Adipocyte (in vitro differentiated cells): ENCODE results near the gene BTBD6.
"Not testable (repeated sequence)": the region's sequence is repeated elsewhere in the genome, so short reads cannot be mapped to it uniquely, and the experiment has no call there.

Experiments
- DNase-seq: peaks from one replicate; pipeline ENCODE4 v3.0.0-alpha.2; 2015; ENCODE audit warnings: low read depth
- H3K27me3 ChIP-seq: replicated peaks from 2 replicates; pipeline ENCODE4 v1.7.0; 2013; ENCODE audit warnings: mild to moderate bottlenecking, low read length, moderate library complexity; ENCODE audit not compliant: control insufficient read depth, insufficient read depth
- H3K36me3 ChIP-seq: 2 replicates; pipeline ENCODE4 v1.7.0; 2013; ENCODE audit warnings: low read length, mild to moderate bottlenecking, moderate library complexity; ENCODE audit not compliant: control insufficient read depth, insufficient read depth, severe bottlenecking
- H3K4me1 ChIP-seq: 2 replicates; pipeline ENCODE4 v1.7.0; 2013; ENCODE audit warnings: mild to moderate bottlenecking, low read length, moderate library complexity; ENCODE audit not compliant: control insufficient read depth, insufficient read depth
- H3K4me3 ChIP-seq: 2 replicates; pipeline ENCODE4 v1.7.0; 2013; ENCODE audit warnings: mild to moderate bottlenecking, low read length, moderate library complexity
- H3K9ac ChIP-seq: 2 replicates; pipeline ENCODE4 v1.7.0; 2013; ENCODE audit warnings: mild to moderate bottlenecking, low read length, moderate library complexity
- H3K9me3 ChIP-seq: 2 replicates; pipeline ENCODE4 v1.7.0; 2013; ENCODE audit warnings: mild to moderate bottlenecking, low read length, moderate library complexity; ENCODE audit not compliant: control insufficient read depth

Gene BTBD6

GRCh38 chr14:105274637-105275036 is 26.3 kb downstream of the BTBD6 start:
- DNase-seq = no peak
- Histone ChIP-seq H3K27me3 (no peaks in the 10 kb centered on the region), H3K9ac (peak overlapping the region; percentile 79)

GRCh38 chr14:105275267-105275946 is 27.1 kb downstream of the BTBD6 start:
- peaks cover 25% of the 10 kb centered on the region for H3K4me1 ChIP-seq
- peak overlapping the region; percentile 79 for H3K9ac ChIP-seq
- H3K9me3 ChIP-seq = no peaks in the 10 kb centered on the region
- peak overlapping the region; percentile 33 for H3K4me3 ChIP-seq
- peak; percentile 86 for DNase-seq
- H3K27me3 ChIP-seq = no peaks in the 10 kb centered on the region
- H3K36me3 ChIP-seq = no peaks in the 10 kb centered on the region

More at GRCh38 chr14:105274637-105275036, 26.3 kb downstream of the BTBD6 start:
- H3K4me1 ChIP-seq = peaks cover 25% of the 10 kb centered on the region
- H3K9me3 ChIP-seq = no peaks in the 10 kb centered on the region
- peak overlapping the region; percentile 33 for H3K4me3 ChIP-seq
- H3K36me3 ChIP-seq = no peaks in the 10 kb centered on the region

- H3K36me3 ChIP-seq, H3K9me3 ChIP-seq, H3K4me3 ChIP-seq, H3K27me3 ChIP-seq: not testable (repeated sequence)
- DNase-seq = peak; percentile 22
- Histone ChIP-seq H3K4me1 (peaks cover 31% of the 10 kb centered on the region), H3K9ac (peak overlapping the region; percentile 75)
Measured at GRCh38 chr14:105277448-105277847, 29.1 kb downstream of the BTBD6 start.

GRCh38 chr14:105279642-105280361 is 31.5 kb downstream of the BTBD6 start:
- no peak overlapping the region for H3K9ac ChIP-seq
- DNase-seq = no peak
- H3K4me3 ChIP-seq = no peak overlapping the region
- H3K36me3 ChIP-seq = no peaks in the 10 kb centered on the region
- H3K9me3 ChIP-seq = no peaks in the 10 kb centered on the region
- no peaks in the 10 kb centered on the region for H3K27me3 ChIP-seq
- peaks cover 25% of the 10 kb centered on the region for H3K4me1 ChIP-seq

GRCh38 chr14:105280525-105280924 is 32.2 kb downstream of the BTBD6 start:
- Histone ChIP-seq H3K9ac (no peak overlapping the region), H3K27me3 (no peaks in the 10 kb centered on the region), H3K36me3 (no peaks in the 10 kb centered on the region), H3K4me1 (peaks cover 23% of the 10 kb centered on the region), H3K4me3 (no peak overlapping the region), H3K9me3 (no peaks in the 10 kb centered on the region)
- no peak for DNase-seq

- H3K9ac ChIP-seq = no peak overlapping the region
- no peaks in the 10 kb centered on the region for H3K27me3 ChIP-seq
- no peaks in the 10 kb centered on the region for H3K9me3 ChIP-seq
- H3K36me3 ChIP-seq = no peaks in the 10 kb centered on the region
- no peak overlapping the region for H3K4me3 ChIP-seq
- H3K4me1 ChIP-seq = peaks cover 22% of the 10 kb centered on the region
- peak; percentile 73 for DNase-seq
Measured at GRCh38 chr14:105281371-105282097, 33.2 kb downstream of the BTBD6 start.

- no peaks in the 10 kb centered on the region for H3K27me3 ChIP-seq
- no peaks in the 10 kb centered on the region for H3K9me3 ChIP-seq
- no peak for DNase-seq
- no peak overlapping the region for H3K9ac ChIP-seq
- peaks cover 22% of the 10 kb centered on the region for H3K4me1 ChIP-seq
- H3K36me3 ChIP-seq = no peaks in the 10 kb centered on the region
- no peak overlapping the region for H3K4me3 ChIP-seq
Measured at GRCh38 chr14:105282098-105282725, 33.9 kb downstream of the BTBD6 start.

GRCh38 chr14:105283028-105283427 is 34.7 kb downstream of the BTBD6 start:
- H3K4me3 ChIP-seq = no peak overlapping the region
- no peaks in the 10 kb centered on the region for H3K36me3 ChIP-seq
- H3K9me3 ChIP-seq = no peaks in the 10 kb centered on the region
- peaks cover 16% of the 10 kb centered on the region for H3K4me1 ChIP-seq
- no peaks in the 10 kb centered on the region for H3K27me3 ChIP-seq
- no peak overlapping the region for H3K9ac ChIP-seq
- DNase-seq = no peak

GRCh38 chr14:105283899-105284298 is 35.6 kb downstream of the BTBD6 start:
- Histone ChIP-seq H3K4me3 (no peak overlapping the region), H3K27me3 (no peaks in the 10 kb centered on the region), H3K9ac (no peak overlapping the region), H3K36me3 (no peaks in the 10 kb centered on the region), H3K9me3 (no peaks in the 10 kb centered on the region), H3K4me1 (peaks cover 15% of the 10 kb centered on the region)
- DNase-seq = no peak

- Histone ChIP-seq H3K4me1 (peaks cover 15% of the 10 kb centered on the region), H3K36me3 (no peaks in the 10 kb centered on the region), H3K9ac (no peak overlapping the region), H3K27me3 (no peaks in the 10 kb centered on the region), H3K4me3 (no peak overlapping the region), H3K9me3 (no peaks in the 10 kb centered on the region)
- DNase-seq = no peak
Measured at GRCh38 chr14:105285174-105285573, 36.8 kb downstream of the BTBD6 start.

GRCh38 chr14:105286759-105287144 is 38.4 kb downstream of the BTBD6 start:
- no peak for DNase-seq
- H3K36me3 ChIP-seq = no peaks in the 10 kb centered on the region
- H3K4me1 ChIP-seq = peaks cover 9% of the 10 kb centered on the region

More at GRCh38 chr14:105286759-105287144, 38.4 kb downstream of the BTBD6 start:
- Histone ChIP-seq H3K9ac (no peak overlapping the region), H3K9me3 (no peaks in the 10 kb centered on the region), H3K4me3 (no peak overlapping the region), H3K27me3 (no peaks in the 10 kb centered on the region)
